HG02870 (cell line): ENCODE results near the gene TBC1D19.
"Not testable (repeated sequence)": the region's sequence is repeated elsewhere in the genome, so short reads cannot be mapped to it uniquely, and the experiment has no call there.

Experiments used
- ATAC-seq: cut with Tn5 transposase; IDR thresholded peaks from one replicate; pipeline ENCODE4 v1.9.1; 2021; ENCODE audit warnings: mild to moderate bottlenecking, moderate library complexity; ENCODE audit not compliant: unreplicated experiment

The TBC1D19 gene

DNA sequence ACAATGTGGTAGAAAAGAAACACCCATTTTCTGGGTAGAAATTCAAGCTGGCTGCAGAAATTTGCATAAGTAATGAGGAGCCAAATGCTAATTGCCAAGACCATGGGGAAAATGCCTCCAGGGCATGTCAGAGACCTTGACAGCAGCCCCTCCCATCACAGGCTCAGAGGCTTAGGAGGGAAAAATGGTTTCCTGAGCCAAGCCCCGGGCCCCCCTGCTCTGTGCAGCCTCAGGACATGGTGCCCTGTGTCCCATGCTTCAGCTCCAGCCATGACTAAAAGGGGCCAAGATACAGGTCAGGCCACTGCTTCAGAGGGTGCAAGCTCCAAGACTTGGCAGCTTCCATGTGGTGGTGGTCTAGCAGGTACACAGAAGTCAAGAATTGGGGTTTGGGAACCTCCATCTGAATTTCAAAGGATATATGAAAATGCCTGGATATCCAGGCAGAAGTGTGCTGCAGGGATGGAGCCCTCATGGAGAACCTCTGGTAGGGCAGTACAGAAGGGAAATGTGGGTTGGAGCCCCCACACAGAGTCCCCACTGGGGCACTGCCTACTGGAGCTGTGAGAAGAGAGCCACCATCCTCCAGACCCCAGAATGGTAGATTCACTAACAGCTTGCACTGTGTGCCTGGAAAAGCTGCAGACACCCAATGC, 95.3 kb downstream of the TBC1D19 start:
- ATAC-seq = not testable (repeated sequence)

DNA sequence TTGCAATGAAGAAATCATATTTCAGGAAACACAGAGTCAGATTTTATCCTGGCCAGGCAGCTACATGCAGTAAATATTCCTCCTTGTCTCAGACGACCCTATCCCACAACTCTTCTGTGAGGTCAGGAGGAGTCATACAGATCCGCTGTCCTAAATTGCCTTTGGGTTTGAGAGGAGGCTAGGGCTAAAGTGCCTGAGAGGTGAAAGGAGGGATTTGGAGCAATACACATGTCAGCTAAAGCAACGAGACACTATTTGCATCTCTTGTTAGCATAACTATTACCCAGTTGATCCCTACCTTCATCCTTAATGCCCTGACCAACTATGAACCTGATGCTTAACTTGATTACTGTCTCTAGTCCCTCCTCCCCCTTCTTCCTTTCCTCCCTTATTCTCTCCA, 98.6 kb downstream of the TBC1D19 start:
- no peak for ATAC-seq

DNA sequence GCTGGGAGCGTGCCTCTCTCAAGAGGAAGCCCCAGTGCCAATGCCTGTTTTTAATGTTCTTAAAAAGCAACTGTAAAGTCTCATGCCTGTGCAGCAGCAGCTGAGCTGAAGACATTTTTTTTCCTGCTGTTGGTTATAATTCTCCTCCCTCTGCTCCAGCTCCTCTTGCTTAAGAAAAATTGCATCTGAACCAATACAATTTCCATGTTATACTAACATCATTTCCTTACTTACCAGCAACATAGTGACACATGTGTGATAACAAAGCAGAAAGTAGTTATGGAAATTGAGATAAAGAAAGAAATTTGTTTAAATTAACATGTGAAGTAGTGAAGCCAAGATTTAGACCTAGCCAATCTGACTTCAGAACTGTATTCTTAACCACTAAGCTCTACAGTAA, 101.4 kb downstream of the TBC1D19 start:
- no peak for ATAC-seq

DNA sequence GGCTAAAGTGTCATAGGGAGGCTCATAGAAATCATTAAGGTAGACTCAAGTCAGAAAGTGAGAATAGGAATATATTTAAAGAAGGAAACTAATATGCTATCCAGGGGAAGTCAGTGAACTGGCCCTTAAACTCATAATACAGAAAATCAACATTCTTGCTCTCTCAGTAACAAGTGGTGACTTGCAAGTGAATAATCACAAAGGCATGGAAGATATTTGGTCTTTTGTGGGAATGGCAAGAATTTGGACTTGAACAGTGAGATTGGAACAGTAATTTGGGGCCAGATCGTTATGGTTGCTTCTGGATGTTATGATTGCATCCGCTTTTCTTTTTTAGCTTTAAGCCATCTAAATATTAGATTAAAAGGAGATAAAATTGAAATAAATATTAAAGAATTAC, 103.8 kb downstream of the TBC1D19 start:
- ATAC-seq = no peak

DNA sequence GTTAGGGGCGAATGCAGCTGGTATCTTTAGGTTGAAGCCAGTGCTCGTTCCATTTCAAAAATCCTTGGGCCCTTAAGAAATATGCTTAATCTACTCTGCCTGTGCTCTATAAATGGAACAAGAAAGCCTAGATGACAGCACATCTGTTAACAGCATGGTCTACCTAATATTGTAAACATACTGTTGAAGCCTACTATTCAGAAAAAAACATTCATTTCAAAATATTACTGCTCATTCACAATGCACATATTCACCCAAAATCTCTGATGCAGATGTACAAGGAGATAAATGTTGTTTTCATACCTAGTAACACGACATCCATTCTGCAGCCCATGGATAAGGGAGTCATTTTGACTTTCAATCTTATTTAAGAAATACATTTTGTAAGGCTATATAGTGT, 106.6 kb downstream of the TBC1D19 start:
- ATAC-seq = no peak

DNA sequence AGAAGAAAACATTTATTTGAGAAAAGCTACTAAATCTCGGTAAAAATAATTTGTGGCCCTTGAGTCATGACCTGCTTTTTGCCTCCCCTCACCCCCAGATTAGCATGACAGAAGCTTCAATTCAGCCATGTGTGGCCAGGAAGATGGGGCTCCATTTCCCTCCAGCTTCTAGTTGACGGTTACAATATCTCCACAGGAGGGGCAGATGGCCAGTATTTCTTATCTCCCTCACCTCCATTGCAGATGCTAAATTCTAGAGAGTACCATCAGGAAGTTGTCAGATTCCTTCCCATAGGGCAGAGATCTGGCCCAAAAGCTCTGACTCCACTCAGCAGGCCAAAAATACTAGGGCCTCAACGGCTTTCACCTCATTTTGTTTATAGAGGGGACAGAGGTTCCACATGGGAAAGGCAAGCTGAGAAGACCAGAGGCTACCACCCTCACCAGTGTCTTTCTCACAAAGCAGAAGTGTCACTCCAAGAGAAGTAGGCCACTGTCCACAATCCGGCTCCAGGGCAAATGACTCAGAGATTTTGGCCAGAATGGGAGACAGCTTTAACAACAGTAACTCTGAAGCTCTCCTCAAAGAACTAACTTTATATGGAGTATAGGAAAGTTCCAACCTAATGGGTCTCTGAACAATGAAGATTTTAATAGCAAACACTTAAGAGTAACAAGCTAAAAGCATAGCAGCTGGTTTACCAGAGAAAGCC, 108.3 kb downstream of the TBC1D19 start:
- ATAC-seq = no peak

DNA sequence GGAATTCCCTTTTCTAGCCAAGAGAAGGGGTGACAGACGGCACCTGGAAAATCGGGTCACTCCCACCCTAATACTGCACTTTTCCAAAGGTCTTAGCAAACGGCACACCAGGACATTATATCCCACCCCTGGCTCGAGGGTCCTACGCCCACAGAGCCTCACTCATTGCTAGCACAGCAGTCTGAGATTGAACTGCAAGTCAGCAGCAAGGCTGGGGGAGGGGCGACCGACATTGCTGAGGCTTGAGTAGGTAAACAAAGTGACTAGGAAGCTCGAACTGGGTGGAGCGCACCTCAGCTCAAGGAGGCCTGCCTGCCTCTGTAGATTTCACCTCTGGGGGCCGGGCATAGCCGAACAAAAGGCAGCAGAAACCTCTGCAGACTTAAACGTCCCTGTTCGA, 110.2 kb downstream of the TBC1D19 start:
- not testable (repeated sequence) for ATAC-seq

DNA sequence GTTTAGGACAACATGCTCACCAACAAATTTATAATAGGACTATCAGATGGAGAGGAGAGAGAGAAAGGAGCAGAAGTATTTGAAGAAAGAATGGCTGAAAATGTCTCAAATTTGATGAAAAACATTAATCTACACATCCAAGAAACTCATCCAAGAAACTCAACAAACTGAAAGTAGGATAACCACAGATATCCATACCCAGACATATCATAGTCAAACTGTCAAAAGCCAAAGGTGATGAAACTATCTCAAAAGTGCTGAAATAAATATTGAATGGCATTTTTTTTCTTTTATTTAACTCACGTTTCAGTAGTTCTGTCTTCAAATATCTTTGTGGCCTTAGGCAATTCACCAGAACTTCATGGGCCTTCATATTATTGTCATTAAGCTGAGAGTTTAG, 116.2 kb downstream of the TBC1D19 start:
- no peak for ATAC-seq

DNA sequence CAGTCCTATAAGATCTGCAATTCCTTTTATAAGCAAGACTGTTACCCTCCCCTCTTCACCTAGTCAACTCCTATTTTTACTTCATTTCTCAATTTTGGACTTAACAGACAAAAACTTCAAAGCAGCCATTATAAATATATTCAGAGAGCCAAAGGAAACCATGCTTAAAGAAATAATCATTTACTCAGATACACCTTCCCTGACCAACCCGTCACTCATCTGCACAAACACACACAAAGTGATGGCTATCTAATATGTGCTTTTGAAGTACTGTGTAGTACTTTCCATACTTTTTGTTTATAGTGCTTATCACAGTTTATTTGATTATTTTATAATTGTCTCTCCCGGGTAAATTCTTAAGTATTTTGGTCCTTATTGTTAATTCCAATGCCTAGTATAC, 117.2 kb downstream of the TBC1D19 start:
- ATAC-seq = no peak

DNA sequence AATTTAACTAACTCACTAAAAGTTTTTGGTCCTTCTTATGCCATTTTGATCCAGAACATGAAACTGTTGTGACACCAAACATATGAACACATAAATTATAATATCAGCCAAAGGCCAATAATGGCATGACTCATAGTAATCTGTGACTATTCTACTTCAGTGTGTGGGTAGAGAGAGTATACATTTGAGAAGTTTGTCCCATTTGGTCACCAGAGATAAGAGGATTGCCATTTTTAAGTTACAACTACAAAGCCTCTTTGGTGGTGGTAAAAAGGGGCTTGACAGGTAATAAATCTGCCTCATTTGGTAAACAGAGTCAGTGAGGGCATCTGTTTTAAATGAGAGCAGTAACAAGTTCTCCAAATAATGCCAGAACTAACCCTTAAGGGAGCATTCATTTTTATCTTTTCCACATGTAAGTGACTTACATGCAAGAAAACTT, 117.9 kb downstream of the TBC1D19 start:
- ATAC-seq = no peak

DNA sequence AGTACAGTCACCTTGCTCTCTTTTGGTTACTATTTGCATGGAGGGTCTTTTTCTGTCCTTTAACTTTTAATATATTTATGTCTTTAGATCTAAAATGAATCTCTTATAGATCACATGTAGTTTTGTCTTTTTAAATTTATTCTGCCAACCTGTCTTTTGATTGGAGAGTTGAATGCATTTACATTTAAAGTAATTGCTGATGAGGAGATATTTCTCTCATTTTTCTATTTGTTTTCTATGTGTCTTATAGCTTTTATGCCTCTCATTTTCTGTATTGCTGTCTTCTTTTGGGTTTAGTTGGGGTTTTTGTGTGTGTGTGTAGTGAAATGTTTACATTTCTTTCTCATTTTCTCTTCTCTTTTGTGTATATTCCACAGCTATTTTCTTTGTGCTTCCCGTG, 123.5 kb downstream of the TBC1D19 start:
- no peak for ATAC-seq

DNA sequence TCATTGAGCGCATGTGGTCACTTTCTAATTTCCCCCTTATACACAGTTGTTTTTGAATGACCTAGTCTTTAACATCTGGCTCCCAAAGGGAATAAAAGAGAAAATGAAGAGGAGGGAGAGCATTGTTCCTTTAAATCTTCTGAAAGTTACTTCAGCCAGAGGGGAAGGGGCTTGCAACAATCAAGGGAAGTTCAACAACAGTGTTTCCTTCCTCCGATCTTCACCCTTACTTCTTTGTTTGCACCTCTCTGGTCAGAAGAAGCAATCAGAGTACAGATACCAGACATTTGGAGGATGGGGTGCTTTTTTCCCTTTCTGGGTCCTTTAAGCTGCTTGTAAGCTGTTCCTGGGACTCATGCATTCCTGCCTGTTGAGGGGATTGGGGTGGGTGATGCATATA, 125.4 kb downstream of the TBC1D19 start:
- no peak for ATAC-seq

DNA sequence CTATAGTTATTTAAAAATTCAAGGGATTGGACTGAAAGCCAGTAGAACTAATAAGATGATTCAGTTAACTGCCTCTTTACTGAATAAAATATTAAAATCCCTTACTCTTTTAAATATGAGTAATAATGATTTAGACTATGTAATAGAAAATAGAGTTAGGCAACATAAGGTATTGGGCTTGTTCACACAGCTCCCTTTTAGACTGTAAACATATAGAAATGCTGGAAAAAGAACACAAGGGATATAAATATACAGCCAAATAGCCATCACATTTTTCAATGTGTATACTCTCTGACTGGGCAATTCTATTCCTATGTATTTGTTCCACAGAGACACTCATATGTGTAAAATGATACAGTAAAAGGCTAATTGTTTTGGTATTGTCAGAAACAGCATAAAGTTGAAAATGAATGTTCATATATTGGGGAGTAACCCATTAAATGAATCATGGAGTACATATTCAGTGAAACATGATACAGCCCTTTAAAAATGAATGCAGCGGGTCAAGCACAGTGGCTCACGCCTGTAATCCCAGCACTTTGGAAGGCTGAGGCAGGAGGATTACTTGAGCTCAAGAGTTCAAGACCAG, 129.8 kb downstream of the TBC1D19 start:
- ATAC-seq = no peak

DNA sequence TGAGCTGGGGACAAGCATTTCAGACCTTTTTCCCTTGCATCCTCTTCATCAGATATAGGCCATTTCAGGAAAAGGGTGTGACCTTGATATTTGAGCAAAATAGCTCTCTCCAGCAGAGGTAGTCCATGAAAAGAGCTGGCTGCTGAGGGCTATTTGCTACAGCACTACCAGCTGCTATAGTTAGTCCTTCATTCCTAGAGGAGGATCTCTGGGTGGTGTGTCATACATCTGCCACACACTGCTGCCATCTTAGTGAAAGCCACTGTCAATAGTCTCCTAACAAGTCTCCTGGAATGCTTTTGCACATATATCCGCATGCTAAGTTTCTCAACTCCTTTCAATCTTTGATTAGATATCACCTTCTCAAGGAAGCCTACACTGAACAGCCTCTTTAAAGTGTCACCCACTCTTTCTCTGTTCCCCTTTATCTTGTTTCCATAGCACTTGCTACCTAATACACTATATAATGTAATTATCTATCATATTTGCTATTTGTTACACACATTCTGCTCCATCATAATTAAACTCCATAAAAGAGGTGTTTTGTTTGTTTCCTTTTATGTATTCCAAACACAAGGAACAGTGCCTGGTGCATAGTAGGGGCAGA, 131.9 kb downstream of the TBC1D19 start:
- ATAC-seq = peak; percentile 73

DNA sequence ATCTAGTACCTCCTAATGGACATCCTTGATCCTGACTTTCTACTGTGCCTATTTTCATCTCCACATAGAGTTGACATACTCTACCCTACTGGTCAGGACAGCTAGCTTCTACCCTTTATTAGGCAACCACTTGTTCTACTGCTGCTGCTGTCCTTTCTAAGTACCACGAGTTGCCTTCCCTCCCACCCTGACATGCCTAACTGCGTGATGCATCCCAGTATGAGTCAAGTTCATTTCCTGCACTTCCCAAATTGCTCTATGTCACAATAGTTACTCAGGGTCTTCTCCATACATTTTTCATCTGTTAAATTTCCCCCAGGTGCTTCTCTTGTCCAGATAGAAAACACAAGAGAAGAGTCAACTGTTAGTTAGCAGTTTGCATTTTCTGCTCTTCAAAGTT, 133.4 kb downstream of the TBC1D19 start:
- no peak for ATAC-seq

DNA sequence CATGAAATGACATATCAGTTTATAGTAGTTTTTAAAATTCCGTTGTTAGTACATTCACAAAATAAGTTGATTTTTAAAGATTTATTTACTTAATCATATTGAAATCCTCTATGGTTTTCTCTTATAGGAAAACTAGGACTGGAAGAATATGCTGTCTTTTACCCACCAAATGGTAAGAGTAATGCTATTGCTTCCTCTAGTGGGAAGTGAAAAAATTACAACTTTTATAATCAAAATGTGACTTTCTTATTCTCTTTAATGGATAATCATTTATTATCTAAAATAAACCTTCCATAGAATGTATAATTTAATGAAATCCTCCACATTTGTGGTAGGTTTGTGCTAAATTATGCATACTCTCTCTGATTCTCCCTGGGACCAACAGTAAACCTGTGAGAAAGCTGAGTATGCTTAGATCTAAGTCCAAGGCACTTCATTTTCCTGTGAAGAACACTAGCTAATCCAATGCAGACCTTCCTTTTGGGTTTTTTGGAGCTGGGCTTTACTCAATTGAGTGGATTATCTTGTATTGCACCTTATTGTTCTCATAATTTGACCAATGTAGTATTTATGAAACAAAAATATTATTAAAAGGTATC, 136.2 kb downstream of the TBC1D19 start:
- no peak for ATAC-seq

DNA sequence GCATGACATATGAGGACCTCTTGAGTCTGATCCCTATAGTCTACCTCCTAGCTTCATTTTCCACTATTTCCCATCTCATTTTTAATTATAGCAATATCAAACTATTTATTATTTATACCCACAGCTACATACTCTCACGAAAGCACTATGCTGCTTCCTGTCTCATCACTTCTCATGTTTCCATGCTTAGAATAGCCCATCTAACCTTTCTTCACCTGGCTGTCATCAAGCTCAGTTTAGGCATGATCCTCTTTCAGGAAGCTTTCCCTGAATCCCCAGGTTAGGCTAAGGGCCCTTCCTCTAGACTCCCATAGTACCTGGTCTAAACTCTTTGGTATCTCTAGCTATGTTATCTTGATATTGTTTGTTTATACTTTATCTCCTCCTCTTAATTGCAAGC, 137.8 kb downstream of the TBC1D19 start:
- no peak for ATAC-seq

DNA sequence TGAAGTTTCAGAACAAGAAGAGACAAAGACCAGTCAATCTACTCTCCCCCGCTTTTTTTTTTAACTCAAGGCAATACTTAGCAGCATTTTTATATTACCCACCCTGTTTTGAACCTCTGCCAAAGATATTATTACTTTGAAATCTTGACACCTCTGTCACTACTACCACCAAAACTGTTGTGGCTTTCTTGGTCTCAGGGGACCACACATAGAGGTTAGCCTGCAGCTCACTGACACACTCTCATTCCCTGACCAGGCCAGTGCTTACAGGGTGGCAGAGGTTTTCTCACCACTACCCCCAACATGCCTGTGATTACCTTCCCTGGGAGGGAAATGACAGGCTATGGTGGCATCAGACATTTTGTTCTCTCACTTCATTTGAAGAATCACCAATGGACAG, 139.3 kb downstream of the TBC1D19 start:
- ATAC-seq = peak; percentile 89

DNA sequence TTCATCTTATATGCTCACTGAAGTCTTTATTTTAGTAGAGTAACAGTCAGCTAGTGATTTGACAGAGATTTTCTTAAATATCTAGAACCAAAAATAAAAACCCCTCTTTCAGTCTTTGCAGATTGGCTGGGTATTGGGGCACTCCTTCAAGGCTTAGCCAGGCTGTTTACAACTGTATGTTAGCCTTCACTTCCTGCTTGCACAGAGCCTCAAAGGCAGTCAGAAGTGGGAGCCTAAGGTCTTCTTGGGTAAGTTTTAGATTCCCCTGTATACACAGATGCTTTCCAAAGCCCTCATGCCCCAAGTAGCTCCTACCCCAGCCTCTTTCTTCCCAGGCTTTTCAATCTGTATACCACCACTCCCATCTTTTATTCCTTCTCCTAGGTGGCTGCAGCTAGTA, 140.7 kb downstream of the TBC1D19 start:
- no peak for ATAC-seq

DNA sequence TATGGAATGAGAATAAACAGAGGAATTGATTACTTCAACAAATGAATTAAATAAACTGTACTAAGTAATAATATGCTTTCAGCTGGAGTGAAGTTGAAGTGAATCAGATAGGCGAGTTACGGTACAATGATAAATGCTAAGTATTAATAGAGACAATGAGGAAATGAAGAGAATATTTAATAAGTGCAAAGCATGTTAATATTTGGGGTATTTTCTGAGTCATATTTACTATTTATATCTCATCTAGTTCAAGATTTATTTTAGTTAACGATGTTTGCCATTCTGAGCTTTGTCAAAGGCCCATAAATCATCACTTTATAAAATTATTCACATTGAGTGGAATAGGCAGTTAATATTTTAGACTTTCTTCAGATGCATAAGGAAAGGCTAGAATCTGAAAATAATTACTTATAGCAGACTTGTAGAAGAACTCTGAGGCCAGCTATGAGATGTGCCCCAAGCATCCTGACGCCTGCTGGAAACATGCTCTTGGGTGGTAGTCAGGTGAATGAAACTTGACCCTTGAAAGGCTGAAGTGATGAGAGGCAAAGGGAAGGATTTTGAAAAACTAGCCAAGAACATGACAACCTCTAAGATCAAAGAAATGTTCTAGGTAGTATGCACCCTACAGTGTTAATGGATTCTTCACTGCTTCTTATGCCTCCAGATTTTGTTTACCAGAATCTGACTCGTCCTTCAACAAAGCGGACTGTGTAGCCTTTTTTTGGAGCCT, 142.9 kb downstream of the TBC1D19 start:
- ATAC-seq = no peak

DNA sequence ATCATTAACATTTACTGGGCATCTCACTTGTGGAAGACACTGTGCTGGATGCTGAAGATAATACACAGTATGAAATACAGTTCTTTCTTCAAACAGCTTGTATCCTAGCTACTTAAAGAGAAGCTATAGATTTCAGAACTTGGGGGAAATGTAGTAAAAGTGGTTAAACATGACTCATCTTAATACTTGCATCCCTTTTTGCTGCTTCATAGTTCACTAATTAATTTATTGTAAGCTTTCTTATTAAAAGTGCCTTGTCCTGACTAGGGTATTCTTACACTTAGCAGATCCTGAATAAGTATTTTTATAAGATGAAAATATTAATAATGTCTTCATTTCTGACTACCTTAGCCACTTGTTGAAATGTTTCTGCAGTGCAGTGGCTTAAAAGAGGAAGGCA, 144.0 kb downstream of the TBC1D19 start:
- ATAC-seq = no peak
